Measurements from ENCODE around the gene HINFP.

The HINFP gene

GRCh38 chr11:119106564-119107537 lies 14.5 kb upstream of the HINFP start, which contains the start of gene C2CD2L:
Gene C2CD2L, plus strand, starts transcription at chr11:119107344. Its CDS starts 398 bp downstream, at chr11:119107742.
- H3K36me3 Mint-ChIP-seq, result peaks cover 32% of the 10 kb centered on the region
- H3K9me3 Mint-ChIP-seq, result no peaks in the 10 kb centered on the region
- peak within 1 kb of the TSS; percentile 87 for H3K4me3 Mint-ChIP-seq
- DNase-seq, result peak; percentile 94
- peaks cover 5% of the 10 kb centered on the region for H3K27me3 Mint-ChIP-seq
- H3K27ac Mint-ChIP-seq, result peak within 1 kb of the TSS; percentile 88
- H3K4me1 Mint-ChIP-seq, result peaks cover 69% of the 10 kb centered on the region
- CTCF ChIA-PET, result interaction anchor here (0.9 to 1.9 kb wide), 11 partner anchors 9 to 231 kb away, joined by 3 to 13 read pairs (median 3); no protein-coding TSS in a partner anchor

- peaks cover 5% of the 10 kb centered on the region for H3K27me3 Mint-ChIP-seq
- no peak for DNase-seq
- H3K36me3 Mint-ChIP-seq, result peaks cover 38% of the 10 kb centered on the region
- peak overlapping the region; percentile 85 for H3K27ac Mint-ChIP-seq
- CTCF ChIA-PET, result interaction anchor here (1.0 to 2.1 kb wide), 10 partner anchors 8 to 230 kb away, joined by 3 to 8 read pairs (median 4); no protein-coding TSS in a partner anchor
- no peaks in the 10 kb centered on the region for H3K9me3 Mint-ChIP-seq
- H3K4me1 Mint-ChIP-seq, result peaks cover 62% of the 10 kb centered on the region
- H3K4me3 Mint-ChIP-seq, result peak overlapping the region; percentile 87
These were observed 13.7 kb upstream of the HINFP start for GRCh38 chr11:119107538-119108145.

- CTCF ChIA-PET, result interaction anchor here (0.8 to 2.2 kb wide), 10 partner anchors 9 to 230 kb away, joined by 3 to 11 read pairs (median 3); no protein-coding TSS in a partner anchor
- H3K4me1 Mint-ChIP-seq, result peaks cover 62% of the 10 kb centered on the region
These were observed 13.1 kb upstream of the HINFP start for GRCh38 chr11:119108146-119108856.

GRCh38 chr11:119108857-119109221 lies 12.5 kb upstream of the HINFP start:
- peaks cover 48% of the 10 kb centered on the region for H3K36me3 Mint-ChIP-seq
- peak overlapping the region; percentile 85 for H3K27ac Mint-ChIP-seq
- DNase-seq, result no peak
- CTCF ChIA-PET, result interaction anchor here (0.8 to 2.2 kb wide), 11 partner anchors 10 to 245 kb away, joined by 3 to 11 read pairs (median 3); no protein-coding TSS in a partner anchor
- peaks cover 61% of the 10 kb centered on the region for H3K4me1 Mint-ChIP-seq
- no peaks in the 10 kb centered on the region for H3K9me3 Mint-ChIP-seq
- H3K27me3 Mint-ChIP-seq, result peaks cover 5% of the 10 kb centered on the region
- peak overlapping the region; percentile 87 for H3K4me3 Mint-ChIP-seq

More at GRCh38 chr11:119108146-119108856, 13.1 kb upstream of the HINFP start:
- peaks cover 44% of the 10 kb centered on the region for H3K36me3 Mint-ChIP-seq
- peak; percentile 67 for DNase-seq
- peak overlapping the region; percentile 85 for H3K27ac Mint-ChIP-seq
- H3K4me3 Mint-ChIP-seq, result peak overlapping the region; percentile 87
- peaks cover 5% of the 10 kb centered on the region for H3K27me3 Mint-ChIP-seq
- H3K9me3 Mint-ChIP-seq, result no peaks in the 10 kb centered on the region

GRCh38 chr11:119109843-119110242 lies 11.5 kb upstream of the HINFP start:
- Mint-ChIP-seq H3K27ac (no peak overlapping the region), H3K9me3 (no peaks in the 10 kb centered on the region), H3K27me3 (peaks cover 5% of the 10 kb centered on the region), H3K36me3 (peaks cover 54% of the 10 kb centered on the region), H3K4me1 (peaks cover 61% of the 10 kb centered on the region), H3K4me3 (peak overlapping the region; percentile 87)
- CTCF ChIA-PET, result interaction anchor here (1.0 to 2.2 kb wide), 6 partner anchors 11 to 244 kb away, joined by 3 to 11 read pairs (median 4); no protein-coding TSS in a partner anchor
- no peak for DNase-seq

- H3K4me3 Mint-ChIP-seq, result no peak overlapping the region
- CTCF ChIA-PET, result interaction anchor here (2.2 kb wide), 1 partner anchor 86 kb away, joined by 11 read pairs; no protein-coding TSS in a partner anchor
- no peak overlapping the region for H3K27ac Mint-ChIP-seq
- peaks cover 66% of the 10 kb centered on the region for H3K4me1 Mint-ChIP-seq
- no peaks in the 10 kb centered on the region for H3K9me3 Mint-ChIP-seq
- no peak for DNase-seq
- H3K36me3 Mint-ChIP-seq, result peaks cover 58% of the 10 kb centered on the region
- H3K27me3 Mint-ChIP-seq, result peaks cover 5% of the 10 kb centered on the region
These were observed 10.9 kb upstream of the HINFP start for GRCh38 chr11:119110439-119110838.

GRCh38 chr11:119111361-119111925 lies 9.9 kb upstream of the HINFP start:
- CTCF ChIA-PET, result no interaction called here
- no peak overlapping the region for H3K4me3 Mint-ChIP-seq

GRCh38 chr11:119112314-119113020 lies 8.9 kb upstream of the HINFP start:
- H3K36me3 Mint-ChIP-seq, result peaks cover 74% of the 10 kb centered on the region
- H3K4me3 Mint-ChIP-seq, result no peak overlapping the region
- H3K27ac Mint-ChIP-seq, result peak overlapping the region; percentile 12
- CTCF ChIA-PET, result interaction anchor here (0.5 kb wide), 1 partner anchor 11 kb away, joined by 3 read pairs; no protein-coding TSS in a partner anchor
- H3K4me1 Mint-ChIP-seq, result peaks cover 69% of the 10 kb centered on the region
- no peaks in the 10 kb centered on the region for H3K27me3 Mint-ChIP-seq
- DNase-seq, result no peak
- H3K9me3 Mint-ChIP-seq, result no peaks in the 10 kb centered on the region

More at GRCh38 chr11:119111361-119111925, 9.9 kb upstream of the HINFP start:
- H3K9me3 Mint-ChIP-seq, result no peaks in the 10 kb centered on the region
- H3K27ac Mint-ChIP-seq, result no peak overlapping the region
- no peaks in the 10 kb centered on the region for H3K27me3 Mint-ChIP-seq
- DNase-seq, result no peak
- H3K36me3 Mint-ChIP-seq, result peaks cover 66% of the 10 kb centered on the region
- peaks cover 66% of the 10 kb centered on the region for H3K4me1 Mint-ChIP-seq

GRCh38 chr11:119113716-119114115 lies 7.7 kb upstream of the HINFP start:
- Mint-ChIP-seq H3K36me3 (peaks cover 77% of the 10 kb centered on the region), H3K27me3 (no peaks in the 10 kb centered on the region), H3K4me1 (peaks cover 64% of the 10 kb centered on the region), H3K9me3 (no peaks in the 10 kb centered on the region), H3K27ac (peak overlapping the region; percentile 65), H3K4me3 (no peak overlapping the region)
- no peak for DNase-seq
- CTCF ChIA-PET, result no interaction called here

- CTCF ChIA-PET, result interaction anchor here (0.7 kb wide), 1 partner anchor 413 kb away, joined by 3 read pairs; no protein-coding TSS in a partner anchor
- no peaks in the 10 kb centered on the region for H3K9me3 Mint-ChIP-seq
- H3K27me3 Mint-ChIP-seq, result no peaks in the 10 kb centered on the region
- peaks cover 71% of the 10 kb centered on the region for H3K36me3 Mint-ChIP-seq
- H3K4me3 Mint-ChIP-seq, result no peak overlapping the region
- H3K27ac Mint-ChIP-seq, result peak overlapping the region; percentile 95
- H3K4me1 Mint-ChIP-seq, result peaks cover 57% of the 10 kb centered on the region
- no peak for DNase-seq
These were observed 7.0 kb upstream of the HINFP start for GRCh38 chr11:119114351-119114750.

GRCh38 chr11:119115484-119116234 lies 5.7 kb upstream of the HINFP start:
- no peaks in the 10 kb centered on the region for H3K9me3 Mint-ChIP-seq
- H3K4me3 Mint-ChIP-seq, result peak overlapping the region; percentile 67
- peak overlapping the region; percentile 95 for H3K27ac Mint-ChIP-seq
- CTCF ChIA-PET, result interaction anchor here (0.8 to 2.0 kb wide), 4 partner anchors 9 to 207 kb away, joined by 3 to 5 read pairs (median 4); partner anchors contain the start of gene C2CD2L
- peaks cover 61% of the 10 kb centered on the region for H3K36me3 Mint-ChIP-seq
- H3K27me3 Mint-ChIP-seq, result no peaks in the 10 kb centered on the region
- peaks cover 54% of the 10 kb centered on the region for H3K4me1 Mint-ChIP-seq
- peak; percentile 54 for DNase-seq

- peaks cover 55% of the 10 kb centered on the region for H3K4me1 Mint-ChIP-seq
- H3K36me3 Mint-ChIP-seq, result peaks cover 56% of the 10 kb centered on the region
- no peak for DNase-seq
- H3K4me3 Mint-ChIP-seq, result peak overlapping the region; percentile 67
- CTCF ChIA-PET, result interaction anchor here (0.8 to 2.0 kb wide), 4 partner anchors 9 to 206 kb away, joined by 3 to 5 read pairs (median 4); partner anchors contain the start of gene C2CD2L
- no peaks in the 10 kb centered on the region for H3K27me3 Mint-ChIP-seq
- H3K27ac Mint-ChIP-seq, result peak overlapping the region; percentile 95
- no peaks in the 10 kb centered on the region for H3K9me3 Mint-ChIP-seq
These were observed 5.2 kb upstream of the HINFP start for GRCh38 chr11:119116235-119116594.

Data from activated naive CD4-positive, alpha-beta T cell treated with anti-CD3 and anti-CD28 coated beads, Interleukin-2, amount 10 ng/mL, durations not matched to agents 7 days and 5 days (primary cell).